GM12865 (cell line): Measurements from ENCODE around the gene CANT1.

ENCODE experiments used
- DNase-seq: peaks from one replicate; pipeline ENCODE4 v3.0.0; 2010; ENCODE audit warnings: low read depth
- H3K4me3 ChIP-seq: 2 replicates; pipeline ENCODE4 v1.5.1; 2011; ENCODE audit warnings: mild to moderate bottlenecking, low read depth, low read length, control low read depth
- CTCF ChIP-seq: IDR thresholded peaks from 2 replicates; pipeline ENCODE4 v1.5.1; 2011; ENCODE audit warnings: low read length, control low read depth, low read depth, inconsistent platforms; ENCODE audit not compliant: insufficient read depth; ENCODE audit errors: missing control alignments

CANT1 gene

DNA sequence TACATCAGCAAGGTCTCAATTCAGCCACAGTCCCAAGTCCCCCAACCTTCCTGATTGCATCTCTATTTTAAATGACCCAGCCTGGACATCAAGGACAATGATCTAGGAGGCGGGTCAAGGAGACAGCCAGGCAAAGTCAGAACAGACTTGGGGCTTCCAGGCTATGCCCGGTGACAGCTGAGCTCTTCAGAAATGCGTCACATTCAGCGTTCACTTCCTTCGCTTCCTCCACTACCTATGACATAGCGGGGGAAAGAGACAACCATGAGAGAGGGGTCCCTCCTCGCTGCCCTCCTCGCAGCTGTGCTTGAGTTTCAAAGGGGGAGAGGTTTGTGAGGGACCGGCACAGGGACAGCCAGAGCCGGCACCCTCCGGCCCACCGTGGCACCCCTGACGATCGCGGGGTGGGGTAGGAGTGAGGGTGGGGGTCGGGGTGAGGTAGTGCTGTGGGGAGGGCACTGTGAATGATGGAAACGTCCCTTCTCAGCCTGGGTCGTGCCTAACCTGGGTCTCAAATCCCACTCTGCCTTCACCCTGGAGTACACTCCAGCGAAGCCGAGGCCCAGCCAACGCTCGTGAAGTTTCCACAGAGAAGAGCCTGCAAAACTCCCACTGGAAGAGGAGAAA lies 17.5 kb downstream of the CANT1 start:
- TF ChIP-seq CTCF: no peak
- no peak overlapping the region for H3K4me3 ChIP-seq
- DNase-seq: no peak

DNA sequence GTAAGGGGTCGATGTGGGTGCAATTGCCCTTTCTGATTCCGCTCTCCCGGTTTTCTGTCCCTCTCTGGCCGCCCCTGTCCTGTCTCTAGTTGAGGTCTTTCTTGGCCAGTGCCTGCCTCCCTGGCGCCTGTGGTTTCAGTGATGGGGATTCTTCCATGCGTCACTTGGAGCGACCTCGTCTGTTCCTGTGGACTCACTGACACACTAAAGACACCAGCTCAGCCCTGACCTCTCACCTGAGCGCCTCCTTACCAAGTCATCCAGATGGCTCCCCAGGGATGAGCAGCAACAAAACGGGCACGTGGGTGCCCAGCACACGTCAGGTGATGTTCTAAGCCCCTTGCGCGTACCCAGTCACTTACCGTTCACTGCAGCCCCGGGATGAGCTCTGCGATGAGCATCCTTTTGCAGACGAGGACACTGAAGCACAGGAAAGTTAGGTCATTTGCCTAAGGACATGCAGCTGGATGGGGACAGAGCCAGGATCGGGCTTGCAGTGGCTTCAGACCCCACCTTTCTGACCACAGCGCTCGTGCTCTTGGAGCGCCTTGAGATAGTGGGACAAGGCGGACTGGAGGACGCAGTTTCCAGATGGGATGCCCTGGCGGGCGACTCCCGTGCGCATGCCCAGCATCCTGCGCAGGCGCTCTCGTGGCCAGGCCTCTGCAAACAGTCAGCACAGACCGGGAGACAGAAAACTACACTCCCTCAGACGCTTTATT lies 18.4 kb downstream of the CANT1 start:
- TF ChIP-seq CTCF: no peak
- no peak overlapping the region for H3K4me3 ChIP-seq
- DNase-seq: no peak

DNA sequence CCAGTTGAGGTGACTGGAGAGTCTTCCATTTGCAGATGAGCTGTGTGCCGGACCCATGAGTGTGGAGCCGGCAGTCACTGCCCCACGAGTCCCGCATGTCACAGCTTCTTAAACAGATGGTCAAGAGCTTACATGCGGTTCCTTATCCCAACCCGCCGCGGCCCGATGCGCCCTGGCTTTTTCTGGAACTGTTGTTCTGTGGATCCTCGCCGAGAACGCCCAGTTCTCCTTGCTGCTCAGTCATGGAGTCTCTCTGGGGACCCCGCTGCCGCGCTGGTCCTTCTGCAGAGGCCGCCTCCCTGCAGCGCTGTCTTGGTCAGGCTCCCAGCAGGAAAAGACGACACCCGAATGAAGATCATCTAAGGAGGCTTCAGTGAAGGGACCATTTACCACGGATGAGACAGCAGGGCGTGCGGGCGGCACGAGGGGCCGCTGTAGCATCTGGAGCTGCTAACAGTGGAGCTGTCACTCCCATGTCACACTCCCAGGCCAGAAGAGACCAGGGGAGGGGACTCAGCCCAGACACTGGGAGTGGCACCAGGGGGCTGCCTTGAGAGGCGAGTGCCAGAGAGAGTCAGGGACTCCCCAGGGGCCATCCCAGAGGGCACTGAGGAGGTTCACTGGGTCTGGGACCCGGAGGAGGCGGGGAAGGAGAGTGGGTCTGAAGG lies 19.1 kb downstream of the CANT1 start:
- TF ChIP-seq CTCF: no peak
- no peak for DNase-seq
- H3K4me3 ChIP-seq: no peak overlapping the region

GRCh38 chr17:78988152-78988551 lies 21.4 kb downstream of the CANT1 start:
- no peak for TF ChIP-seq CTCF
- no peak overlapping the region for H3K4me3 ChIP-seq
- DNase-seq: no peak

DNA sequence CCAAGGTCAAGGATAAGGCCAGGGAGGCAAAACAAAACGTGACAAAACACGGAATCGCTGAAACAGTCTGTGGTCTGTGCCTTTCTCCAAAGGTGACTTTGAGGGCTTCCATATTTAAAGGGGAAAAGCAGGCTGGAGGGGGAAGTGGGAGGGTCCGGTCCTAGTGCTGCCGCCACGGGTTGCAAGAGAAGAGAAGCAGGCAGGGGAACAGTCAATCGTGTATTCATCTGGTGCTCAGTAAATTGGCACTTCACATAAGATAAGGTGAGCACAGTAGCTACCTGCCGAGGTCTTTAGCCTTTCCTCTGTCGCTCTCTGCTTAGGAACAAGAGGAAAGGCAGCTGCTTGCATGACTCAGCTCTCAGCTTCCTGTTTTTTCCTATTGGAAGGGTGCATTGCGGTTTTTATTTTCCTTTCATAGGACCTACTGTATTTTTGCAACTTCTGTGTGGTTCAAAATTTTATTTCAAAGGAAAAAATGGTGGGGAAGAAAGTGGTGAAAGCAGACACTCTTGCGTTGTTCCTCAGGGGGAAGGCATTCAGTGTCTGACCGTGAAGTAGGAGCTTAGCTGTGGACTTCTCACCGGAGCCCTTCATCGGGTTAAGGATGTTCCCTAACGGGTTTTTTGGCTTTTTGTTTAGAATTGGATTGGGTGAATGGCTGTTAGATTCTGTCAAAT lies 22.8 kb downstream of the CANT1 start:
- no peak for TF ChIP-seq CTCF
- DNase-seq: no peak
- no peak overlapping the region for H3K4me3 ChIP-seq

DNA sequence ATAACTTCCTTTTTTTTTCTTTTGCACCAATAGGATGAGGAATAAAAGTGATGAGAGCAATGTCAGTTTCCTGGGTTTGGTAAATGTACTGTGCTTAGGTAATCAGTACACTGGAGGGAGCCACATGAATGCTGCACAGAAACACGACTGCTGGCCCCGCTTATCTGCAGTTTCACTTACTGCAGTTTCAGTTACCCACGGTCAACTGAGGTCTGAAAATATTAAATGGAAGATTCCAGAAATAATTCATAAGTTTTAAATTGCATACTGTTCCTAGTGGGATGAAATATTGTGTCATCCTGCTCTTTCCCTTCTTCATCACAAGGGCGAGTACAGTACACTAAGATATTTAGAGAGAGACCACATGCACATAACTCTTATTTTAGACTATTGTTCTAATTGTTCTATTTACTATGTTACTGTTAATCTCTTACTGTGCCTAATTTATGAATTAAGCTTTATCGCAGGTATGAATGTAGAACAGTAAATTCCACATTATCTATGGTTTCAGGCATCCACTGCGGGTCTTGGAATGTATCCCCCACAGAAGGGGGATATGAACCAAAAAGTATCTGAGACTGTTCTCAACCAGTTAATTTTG lies 23.4 kb downstream of the CANT1 start:
- no peak overlapping the region for H3K4me3 ChIP-seq
- peak; percentile 33 for DNase-seq
- no peak for TF ChIP-seq CTCF
